ENCODE measurements around the gene GCFC2. TPM values are rescaled to one million over a fixed set of nuclear protein-coding genes. Genes with fewer than 3 reads are reported as not detected.

The GCFC2 gene
- polyA plus RNA-seq, 1 experiment, result 6.9 TPM

- no peak for DNase-seq (ENCODE audit: low read depth)
- no peak overlapping the region for H3K4me3 ChIP-seq (ENCODE audit: low read depth, low read length)
- H3K36me3 ChIP-seq (ENCODE audit: control insufficient read depth, insufficient read depth, low read length), result peaks cover 2% of the 10 kb centered on the region
- POLR2A ChIA-PET, result no interaction called here
- TF ChIP-seq CTCF (IDR thresholded peaks at IDR 0.05; ENCODE audit: insufficient read depth, low read depth, low read length), result no peak
- CTCF ChIA-PET, result interaction anchor here (0.8 to 1.3 kb wide), 2 partner anchors 10 to 26 kb away, joined by 3 to 7 read pairs; no protein-coding TSS in a partner anchor
- no peaks in the 10 kb centered on the region for H3K27me3 ChIP-seq (ENCODE audit: control insufficient read depth, insufficient read depth, low read length)
Observed at GRCh38 chr2:75666911-75667310, 43.8 kb downstream of the GCFC2 start.

- POLR2A ChIA-PET, result no interaction called here
- DNase-seq (ENCODE audit: low read depth), result no peak
- CTCF ChIA-PET, result interaction anchor here (1.1 kb wide), 2 partner anchors 17 to 20 kb away, joined by 3 to 6 read pairs; no protein-coding TSS in a partner anchor
- H3K36me3 ChIP-seq (ENCODE audit: control insufficient read depth, insufficient read depth, low read length), result peaks cover 3% of the 10 kb centered on the region
- H3K4me3 ChIP-seq (ENCODE audit: low read depth, low read length), result no peak overlapping the region
- no peak for TF ChIP-seq CTCF (IDR thresholded peaks at IDR 0.05; ENCODE audit: insufficient read depth, low read depth, low read length)
- no peaks in the 10 kb centered on the region for H3K27me3 ChIP-seq (ENCODE audit: control insufficient read depth, insufficient read depth, low read length)
Observed at GRCh38 chr2:75657798-75658197, 52.9 kb downstream of the GCFC2 start.

- H3K36me3 ChIP-seq (ENCODE audit: control insufficient read depth, insufficient read depth, low read length), result peaks cover 4% of the 10 kb centered on the region
- ChIA-PET POLR2A (no interaction called here), CTCF (interaction anchor here (1.1 to 1.5 kb wide), 2 partner anchors 16 to 21 kb away, joined by 3 to 5 read pairs; no protein-coding TSS in a partner anchor)
- TF ChIP-seq CTCF (IDR thresholded peaks at IDR 0.05; ENCODE audit: insufficient read depth, low read depth, low read length), result no peak
- H3K4me3 ChIP-seq (ENCODE audit: low read depth, low read length), result no peak overlapping the region
- DNase-seq (ENCODE audit: low read depth), result no peak
- no peaks in the 10 kb centered on the region for H3K27me3 ChIP-seq (ENCODE audit: control insufficient read depth, insufficient read depth, low read length)
Observed at GRCh38 chr2:75656563-75656962, 54.2 kb downstream of the GCFC2 start.

GRCh38 chr2:75655861-75656260 lies 54.9 kb downstream of the GCFC2 start:
- no peak for DNase-seq (ENCODE audit: low read depth)
- ChIA-PET CTCF (interaction anchor here (1.5 to 1.8 kb wide), 2 partner anchors 9 to 15 kb away, joined by 5 to 7 read pairs; no protein-coding TSS in a partner anchor), POLR2A (no interaction called here)
- no peak for TF ChIP-seq CTCF (IDR thresholded peaks at IDR 0.05; ENCODE audit: insufficient read depth, low read depth, low read length)
- Histone ChIP-seq H3K4me3 (ENCODE audit: low read depth, low read length) (no peak overlapping the region), H3K36me3 (ENCODE audit: control insufficient read depth, insufficient read depth, low read length) (peaks cover 7% of the 10 kb centered on the region), H3K27me3 (ENCODE audit: control insufficient read depth, insufficient read depth, low read length) (no peaks in the 10 kb centered on the region)

GRCh38 chr2:75654012-75654411 lies 56.7 kb downstream of the GCFC2 start:
- peaks cover 10% of the 10 kb centered on the region for H3K36me3 ChIP-seq (ENCODE audit: control insufficient read depth, insufficient read depth, low read length)
- DNase-seq (ENCODE audit: low read depth), result no peak
- no peak overlapping the region for H3K4me3 ChIP-seq (ENCODE audit: low read depth, low read length)
- TF ChIP-seq CTCF (IDR thresholded peaks at IDR 0.05; ENCODE audit: insufficient read depth, low read depth, low read length), result no peak
- no peaks in the 10 kb centered on the region for H3K27me3 ChIP-seq (ENCODE audit: control insufficient read depth, insufficient read depth, low read length)
- CTCF ChIA-PET, result interaction anchor here (0.5 to 1.1 kb wide), 3 partner anchors 14 to 65 kb away, joined by 3 to 5 read pairs (median 5); no protein-coding TSS in a partner anchor
- POLR2A ChIA-PET, result no interaction called here
